ENCODE data around the gene TDRD15. TPM values are rescaled to one million over a fixed set of nuclear protein-coding genes. Genes with fewer than 3 reads are reported as not detected.

TDRD15 gene
- total and polyA plus RNA-seq, 4 donors, result not detected

GRCh38 chr2:21162615-21162878 is 38.8 kb downstream of the TDRD15 start:
- DNase-seq (no peak), ATAC-seq (ENCODE audit: insufficient read depth, low FRiP score) (no peak)

GRCh38 chr2:21163213-21163612 is 39.4 kb downstream of the TDRD15 start:
- Histone ChIP-seq H3K9ac (ENCODE audit: insufficient read depth in 1 of 2, low read length in 2 of 2) (no peak overlapping the region), H3K27ac (ENCODE audit: low read depth in 1 of 2, low read length in 1 of 2) (no peak overlapping the region), H3K4me1 (ENCODE audit: control insufficient read depth in 5 of 5, insufficient read depth in 5 of 5, low read length in 5 of 5) (no peaks in the 10 kb centered on the region), H3K4me3 (no peak overlapping the region), H3K9me3 (ENCODE audit: control insufficient read depth in 4 of 4, insufficient read depth in 3 of 4, low read length in 3 of 4) (peaks cover 0 to 9% (median 0%) of the 10 kb centered on the region in 4 donors), H3K27me3 (ENCODE audit: control insufficient read depth in 3 of 3, insufficient read depth in 3 of 3, low read length in 2 of 3) (no peaks in the 10 kb centered on the region), H3K36me3 (ENCODE audit: control insufficient read depth in 4 of 4, insufficient read depth in 4 of 4, low read length in 4 of 4) (no peaks in the 10 kb centered on the region)
- TF ChIP-seq CTCF (IDR thresholded peaks at IDR 0.05; ENCODE audit: control extremely low read depth, extremely low read depth), result no peak
- ATAC-seq (ENCODE audit: insufficient read depth, low FRiP score), result no peak
- no peak for DNase-seq
- 93 to 95% methylated on average over 8 to 9 of the region's 9 CpGs for WGBS, 2 donors

More at GRCh38 chr2:21162615-21162878, 38.8 kb downstream of the TDRD15 start:
- H3K36me3 ChIP-seq (ENCODE audit: control insufficient read depth in 4 of 4, insufficient read depth in 4 of 4, low read length in 4 of 4), result no peaks in the 10 kb centered on the region
- no peak overlapping the region for H3K27ac ChIP-seq (ENCODE audit: low read depth in 1 of 2, low read length in 1 of 2)
- no peak overlapping the region for H3K4me3 ChIP-seq
- H3K9me3 ChIP-seq (ENCODE audit: control insufficient read depth in 4 of 4, insufficient read depth in 3 of 4, low read length in 3 of 4), result peaks cover 0 to 9% (median 0%) of the 10 kb centered on the region in 4 donors
- 71 to 80% methylated on average over 5 of the region's 5 CpGs for WGBS, 2 donors
- TF ChIP-seq CTCF (IDR thresholded peaks at IDR 0.05; ENCODE audit: control extremely low read depth, extremely low read depth), result no peak
- H3K9ac ChIP-seq (ENCODE audit: insufficient read depth in 1 of 2, low read length in 2 of 2), result no peak overlapping the region
- no peaks in the 10 kb centered on the region for H3K4me1 ChIP-seq (ENCODE audit: control insufficient read depth in 5 of 5, insufficient read depth in 5 of 5, low read length in 5 of 5)
- H3K27me3 ChIP-seq (ENCODE audit: control insufficient read depth in 3 of 3, insufficient read depth in 3 of 3, low read length in 2 of 3), result no peaks in the 10 kb centered on the region

GRCh38 chr2:21165350-21165749 is 41.6 kb downstream of the TDRD15 start:
- DNase-seq (peak in 2 of 3 donors; percentile 26 to 37), ATAC-seq (ENCODE audit: insufficient read depth, low FRiP score) (no peak)
- no peaks in the 10 kb centered on the region for H3K27me3 ChIP-seq (ENCODE audit: control insufficient read depth in 3 of 3, insufficient read depth in 3 of 3, low read length in 2 of 3)
- H3K4me1 ChIP-seq (ENCODE audit: control insufficient read depth in 5 of 5, insufficient read depth in 5 of 5, low read length in 5 of 5), result no peaks in the 10 kb centered on the region
- no peak overlapping the region for H3K9ac ChIP-seq (ENCODE audit: insufficient read depth in 1 of 2, low read length in 2 of 2)
- TF ChIP-seq CTCF (IDR thresholded peaks at IDR 0.05; ENCODE audit: control extremely low read depth, extremely low read depth), result no peak
- no peaks in the 10 kb centered on the region for H3K36me3 ChIP-seq (ENCODE audit: control insufficient read depth in 4 of 4, insufficient read depth in 4 of 4, low read length in 4 of 4)
- WGBS, 2 donors, result 2 to 5% methylated on average over 1 of the region's 1 CpG
- peaks cover 0 to 9% (median 0%) of the 10 kb centered on the region in 4 donors for H3K9me3 ChIP-seq (ENCODE audit: control insufficient read depth in 4 of 4, insufficient read depth in 3 of 4, low read length in 3 of 4)
- H3K27ac ChIP-seq (ENCODE audit: low read depth in 1 of 2, low read length in 1 of 2), result no peak overlapping the region
- H3K4me3 ChIP-seq, result no peak overlapping the region
